ENCODE results near the gene KRTCAP2.

The KRTCAP2 gene

GRCh38 chr1:155179112-155180031 lies 6.3 kb upstream of the KRTCAP2 start:
- Histone ChIP-seq H3K79me2 (ENCODE audit: control insufficient read depth, insufficient read depth, low read length, poor library complexity) (no peaks in the 10 kb centered on the region), H2AFZ (ENCODE audit: insufficient read depth, low read length, poor library complexity) (no peak overlapping the region), H3K4me2 (ENCODE audit: low read length) (no peak overlapping the region), H3K14ac (ENCODE audit: low read length) (no peak overlapping the region), H3K23ac (ENCODE audit: low read length) (no peak overlapping the region), H4K12ac (ENCODE audit: low read depth, low read length) (no peak overlapping the region), H3K27me3 (ENCODE audit: insufficient read depth, low read length) (no peaks in the 10 kb centered on the region), H2BK12ac (ENCODE audit: low read length) (no peak overlapping the region), H3K18ac (ENCODE audit: low read length) (no peak overlapping the region), H3K4ac (ENCODE audit: low read depth, low read length) (no peak overlapping the region), H2BK5ac (ENCODE audit: low read depth, low read length, poor library complexity) (no peak overlapping the region), H4K8ac (ENCODE audit: low read depth, low read length) (no peak overlapping the region), H2AK5ac (ENCODE audit: low read length) (no peak overlapping the region), H3K9me3 (ENCODE audit: insufficient read depth, low read depth, low read length) (no peaks in the 10 kb centered on the region), H3K36me3 (ENCODE audit: control insufficient read depth in 1 of 2, insufficient read depth in 2 of 2, low read length in 2 of 2) (no peaks in the 10 kb centered on the region), H3K27ac (ENCODE audit: low read depth, low read length) (no peak overlapping the region), H3K4me3 (ENCODE audit: low read depth, low read length) (no peak overlapping the region), H3K4me1 (ENCODE audit: control insufficient read depth in 1 of 2, insufficient read depth in 2 of 2, low read length in 2 of 2) (peaks cover 6 to 8% of the 10 kb centered on the region in 2 experiments), H2BK120ac (ENCODE audit: insufficient read depth, low read length, poor library complexity) (no peak overlapping the region), H3K79me1 (ENCODE audit: low read length) (no peaks in the 10 kb centered on the region), H3K9ac (ENCODE audit: low read length) (no peak overlapping the region), H4K91ac (ENCODE audit: low read depth, low read length) (no peak overlapping the region)
- no CpG with 5 or more reads among the region's 31 CpGs for WGBS (ENCODE audit: extremely low coverage, insufficient coverage, insufficient read length)
- DNase-seq = no peak

- Histone ChIP-seq H3K4ac (ENCODE audit: low read depth, low read length) (no peak overlapping the region), H2AFZ (ENCODE audit: insufficient read depth, low read length, poor library complexity) (no peak overlapping the region), H3K9ac (ENCODE audit: low read length) (no peak overlapping the region), H3K14ac (ENCODE audit: low read length) (no peak overlapping the region), H4K8ac (ENCODE audit: low read depth, low read length) (no peak overlapping the region), H3K23ac (ENCODE audit: low read length) (no peak overlapping the region), H3K18ac (ENCODE audit: low read length) (no peak overlapping the region), H2AK5ac (ENCODE audit: low read length) (no peak overlapping the region), H3K9me3 (ENCODE audit: insufficient read depth, low read depth, low read length) (no peaks in the 10 kb centered on the region), H2BK5ac (ENCODE audit: low read depth, low read length, poor library complexity) (no peak overlapping the region), H3K27ac (ENCODE audit: low read depth, low read length) (no peak overlapping the region), H3K79me1 (ENCODE audit: low read length) (no peaks in the 10 kb centered on the region), H3K4me1 (ENCODE audit: control insufficient read depth in 1 of 2, insufficient read depth in 2 of 2, low read length in 2 of 2) (peaks cover 9 to 14% of the 10 kb centered on the region in 2 experiments), H3K4me2 (ENCODE audit: low read length) (no peak overlapping the region), H3K79me2 (ENCODE audit: control insufficient read depth, insufficient read depth, low read length, poor library complexity) (no peaks in the 10 kb centered on the region), H4K12ac (ENCODE audit: low read depth, low read length) (no peak overlapping the region), H3K4me3 (ENCODE audit: low read depth, low read length) (no peak overlapping the region), H3K36me3 (ENCODE audit: control insufficient read depth in 1 of 2, insufficient read depth in 2 of 2, low read length in 2 of 2) (no peaks in the 10 kb centered on the region), H2BK120ac (ENCODE audit: insufficient read depth, low read length, poor library complexity) (no peak overlapping the region), H2BK12ac (ENCODE audit: low read length) (no peak overlapping the region), H4K91ac (ENCODE audit: low read depth, low read length) (no peak overlapping the region), H3K27me3 (ENCODE audit: insufficient read depth, low read length) (no peaks in the 10 kb centered on the region)
- WGBS (ENCODE audit: extremely low coverage, insufficient coverage, insufficient read length) = no CpG with 5 or more reads among the region's 30 CpGs
- DNase-seq = no peak
Observed at GRCh38 chr1:155178441-155179111, 5.5 kb upstream of the KRTCAP2 start.

GRCh38 chr1:155177918-155178281 lies 4.8 kb upstream of the KRTCAP2 start:
- no peak overlapping the region for H4K91ac ChIP-seq (ENCODE audit: low read depth, low read length)
- peaks cover 9 to 14% of the 10 kb centered on the region in 2 experiments for H3K4me1 ChIP-seq (ENCODE audit: control insufficient read depth in 1 of 2, insufficient read depth in 2 of 2, low read length in 2 of 2)
- no peak overlapping the region for H3K4me3 ChIP-seq (ENCODE audit: low read depth, low read length)
- no peak overlapping the region for H2AFZ ChIP-seq (ENCODE audit: insufficient read depth, low read length, poor library complexity)
- no peak overlapping the region for H4K12ac ChIP-seq (ENCODE audit: low read depth, low read length)
- H3K27ac ChIP-seq (ENCODE audit: low read depth, low read length) = no peak overlapping the region
- H2BK12ac ChIP-seq (ENCODE audit: low read length) = no peak overlapping the region
- no peaks in the 10 kb centered on the region for H3K9me3 ChIP-seq (ENCODE audit: insufficient read depth, low read depth, low read length)
- no peaks in the 10 kb centered on the region for H3K36me3 ChIP-seq (ENCODE audit: control insufficient read depth in 1 of 2, insufficient read depth in 2 of 2, low read length in 2 of 2)
- no peak overlapping the region for H4K8ac ChIP-seq (ENCODE audit: low read depth, low read length)
- no peak overlapping the region for H3K4me2 ChIP-seq (ENCODE audit: low read length)
- H3K9ac ChIP-seq (ENCODE audit: low read length) = no peak overlapping the region
- no peak overlapping the region for H2BK5ac ChIP-seq (ENCODE audit: low read depth, low read length, poor library complexity)
- H3K79me1 ChIP-seq (ENCODE audit: low read length) = peaks cover 2% of the 10 kb centered on the region
- DNase-seq = no peak
- no peak overlapping the region for H3K14ac ChIP-seq (ENCODE audit: low read length)
- no peak overlapping the region for H3K4ac ChIP-seq (ENCODE audit: low read depth, low read length)
- WGBS (ENCODE audit: extremely low coverage, insufficient coverage, insufficient read length) = no CpG with 5 or more reads among the region's 9 CpGs
- no peak overlapping the region for H3K18ac ChIP-seq (ENCODE audit: low read length)
- H2BK120ac ChIP-seq (ENCODE audit: insufficient read depth, low read length, poor library complexity) = no peak overlapping the region
- no peak overlapping the region for H3K23ac ChIP-seq (ENCODE audit: low read length)
- H2AK5ac ChIP-seq (ENCODE audit: low read length) = no peak overlapping the region
- peaks cover 1% of the 10 kb centered on the region for H3K79me2 ChIP-seq (ENCODE audit: control insufficient read depth, insufficient read depth, low read length, poor library complexity)
- H3K27me3 ChIP-seq (ENCODE audit: insufficient read depth, low read length) = no peaks in the 10 kb centered on the region

- Histone ChIP-seq H3K79me2 (ENCODE audit: control insufficient read depth, insufficient read depth, low read length, poor library complexity) (peaks cover 5% of the 10 kb centered on the region), H3K79me1 (ENCODE audit: low read length) (peaks cover 5% of the 10 kb centered on the region), H3K4me2 (ENCODE audit: low read length) (peak overlapping the region; percentile 1), H3K23ac (ENCODE audit: low read length) (no peak overlapping the region), H2AFZ (ENCODE audit: insufficient read depth, low read length, poor library complexity) (no peak overlapping the region), H3K18ac (ENCODE audit: low read length) (no peak overlapping the region), H3K36me3 (ENCODE audit: control insufficient read depth in 1 of 2, insufficient read depth in 2 of 2, low read length in 2 of 2) (no peaks in the 10 kb centered on the region), H2BK5ac (ENCODE audit: low read depth, low read length, poor library complexity) (no peak overlapping the region), H3K9ac (ENCODE audit: low read length) (no peak overlapping the region), H3K4ac (ENCODE audit: low read depth, low read length) (no peak overlapping the region), H2BK12ac (ENCODE audit: low read length) (no peak overlapping the region), H2BK120ac (ENCODE audit: insufficient read depth, low read length, poor library complexity) (no peak overlapping the region), H3K9me3 (ENCODE audit: insufficient read depth, low read depth, low read length) (no peaks in the 10 kb centered on the region), H3K14ac (ENCODE audit: low read length) (no peak overlapping the region), H2AK5ac (ENCODE audit: low read length) (no peak overlapping the region), H3K27me3 (ENCODE audit: insufficient read depth, low read length) (no peaks in the 10 kb centered on the region), H4K12ac (ENCODE audit: low read depth, low read length) (no peak overlapping the region), H4K8ac (ENCODE audit: low read depth, low read length) (no peak overlapping the region), H4K91ac (ENCODE audit: low read depth, low read length) (no peak overlapping the region), H3K4me3 (ENCODE audit: low read depth, low read length) (no peak overlapping the region), H3K27ac (ENCODE audit: low read depth, low read length) (no peak overlapping the region), H3K4me1 (ENCODE audit: control insufficient read depth in 1 of 2, insufficient read depth in 2 of 2, low read length in 2 of 2) (peaks cover 9 to 14% of the 10 kb centered on the region in 2 experiments)
- WGBS (ENCODE audit: extremely low coverage, insufficient coverage, insufficient read length) = no CpG with 5 or more reads among the region's 11 CpGs
- DNase-seq = peak; percentile 65 to 80
Observed at GRCh38 chr1:155177192-155177917, 4.3 kb upstream of the KRTCAP2 start.

Measured in trophoblast cell (in vitro differentiated cells and primary cell).